ENCODE results near the gene ZNF594.

- TF ChIP-seq CTCF (conservative IDR thresholded peaks at IDR 0.05 in 1 of 2, IDR thresholded peaks at IDR 0.05 in 1 of 2; ENCODE audit: extremely low read depth in 1 of 2, insufficient read depth in 1 of 2, low read depth in 1 of 2, low read length in 2 of 2) (no peak), EZH2 (IDR thresholded peaks at IDR 0.05; ENCODE audit: borderline replicate concordance, low read length) (no peak)
Measured at GRCh38 chr17:5182597-5183409, 8.9 kb downstream of the ZNF594 start.
